GM12878 (cell line): Measurements from ENCODE around the gene CARM1.

Source experiments
- EP300 ChIP-seq, 2 experiments: fragments of 150-350 bp in 1 of 2; IDR thresholded peaks; 2 replicates each; pipeline ENCODE4 v1.6.1; 2011 to 2012; ENCODE audit warnings: low read depth in 2 of 2, low read length in 2 of 2, borderline replicate concordance in 1 of 2, improper control_type of control experiment in 1 of 2, inconsistent platforms in 1 of 2; ENCODE audit not compliant: control insufficient read depth in 1 of 2
- SRF ChIP-seq, 2 experiments: IDR thresholded peaks; 2 replicates each; pipeline ENCODE4 v1.6.1; 2011; ENCODE audit warnings: low read depth in 2 of 2, low read length in 2 of 2, mild to moderate bottlenecking in 1 of 2, moderate library complexity in 1 of 2
- YY1 ChIP-seq: IDR thresholded peaks from 2 replicates; pipeline ENCODE4 v1.6.1; 2011; ENCODE audit warnings: low read depth, mild to moderate bottlenecking, low read length
- ZBTB33 ChIP-seq: fragments of 450-650 bp; IDR thresholded peaks from 2 replicates; pipeline ENCODE4 v1.6.1; 2017; ENCODE audit warnings: mild to moderate bottlenecking
- ZBTB40 ChIP-seq: fragments of 450-650 bp; IDR thresholded peaks from 2 replicates; pipeline ENCODE4 v1.6.1; 2016; ENCODE audit warnings: mild to moderate bottlenecking, moderate library complexity, borderline replicate concordance
- TF ChIP-seq, protein P1 (sequence below): IDR thresholded peaks from 2 replicates; pipeline ENCODE4 v1.6.1; 2012; ENCODE audit warnings: low read depth, low read length, improper control_type of control experiment
- TF ChIP-seq, protein P2 (sequence below): IDR thresholded peaks from 2 replicates; pipeline ENCODE4 v1.6.1; 2012; ENCODE audit warnings: low read depth, low read length, improper control_type of control experiment

DNA sequence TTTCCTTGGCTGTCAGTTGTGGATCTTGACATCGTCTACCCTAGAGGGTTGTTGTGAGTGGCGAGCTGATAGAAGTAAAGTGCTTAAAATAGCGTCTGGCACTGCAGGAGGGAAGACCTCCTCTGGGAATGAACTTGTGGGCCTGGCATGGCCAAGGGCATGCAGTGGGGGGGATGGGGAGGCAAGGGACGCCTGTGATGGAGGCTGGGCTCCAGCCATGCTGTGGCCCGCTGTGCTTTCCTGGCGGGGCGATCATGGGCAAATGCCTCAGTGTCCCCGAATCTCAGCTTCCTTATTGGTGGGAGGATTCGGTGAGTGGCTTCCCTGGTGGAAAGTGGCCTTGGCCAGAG is 10.7 kb downstream of the CARM1 start:
- TF ChIP-seq EP300 (IDR thresholded peaks at IDR 0.05; ENCODE audit: borderline replicate concordance in 1 of 2, control insufficient read depth in 1 of 2, low read depth in 2 of 2, low read length in 2 of 2) (no peak), ZBTB40 (no peak), SRF (IDR thresholded peaks at IDR 0.05; ENCODE audit: low read depth in 2 of 2, low read length in 2 of 2) (no peak), ZBTB33 (no peak), YY1 (no peak)
- TF ChIP-seq, protein P1, sequence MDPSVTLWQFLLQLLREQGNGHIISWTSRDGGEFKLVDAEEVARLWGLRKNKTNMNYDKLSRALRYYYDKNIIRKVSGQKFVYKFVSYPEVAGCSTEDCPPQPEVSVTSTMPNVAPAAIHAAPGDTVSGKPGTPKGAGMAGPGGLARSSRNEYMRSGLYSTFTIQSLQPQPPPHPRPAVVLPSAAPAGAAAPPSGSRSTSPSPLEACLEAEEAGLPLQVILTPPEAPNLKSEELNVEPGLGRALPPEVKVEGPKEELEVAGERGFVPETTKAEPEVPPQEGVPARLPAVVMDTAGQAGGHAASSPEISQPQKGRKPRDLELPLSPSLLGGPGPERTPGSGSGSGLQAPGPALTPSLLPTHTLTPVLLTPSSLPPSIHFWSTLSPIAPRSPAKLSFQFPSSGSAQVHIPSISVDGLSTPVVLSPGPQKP, result no peak
- TF ChIP-seq, protein P2, sequence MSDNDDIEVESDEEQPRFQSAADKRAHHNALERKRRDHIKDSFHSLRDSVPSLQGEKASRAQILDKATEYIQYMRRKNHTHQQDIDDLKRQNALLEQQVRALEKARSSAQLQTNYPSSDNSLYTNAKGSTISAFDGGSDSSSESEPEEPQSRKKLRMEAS, result no peak
